Thyroid gland (tissue), 4 donors: ENCODE measurements around the gene HK2.

Experiments
- POLR2A ChIP-seq, 2 donors: fragments of 450-650 bp; IDR thresholded peaks; one replicate each; pipeline ENCODE4 v1.6.1; 2017; ENCODE audit warnings: antibody characterized with exemption in 2 of 2, mild to moderate bottlenecking in 2 of 2, moderate library complexity in 1 of 2
- TF ChIP-seq, protein P1 (sequence below), 6 experiments: fragments of 200-600 bp in 3 of 6; fragments of 450-650 bp in 3 of 6; sonication (generic) in 3 of 6; IDR thresholded peaks; one replicate each; pipeline ENCODE4 v1.5.1; 2016 to 2019; ENCODE audit warnings: antibody characterized with exemption in 6 of 6, mild to moderate bottlenecking in 2 of 6, inconsistent platforms in 1 of 6, moderate library complexity in 1 of 6

GRCh38 chr2:74924463-74925265 is 90.7 kb downstream of the HK2 start:
- TF ChIP-seq, protein P1, sequence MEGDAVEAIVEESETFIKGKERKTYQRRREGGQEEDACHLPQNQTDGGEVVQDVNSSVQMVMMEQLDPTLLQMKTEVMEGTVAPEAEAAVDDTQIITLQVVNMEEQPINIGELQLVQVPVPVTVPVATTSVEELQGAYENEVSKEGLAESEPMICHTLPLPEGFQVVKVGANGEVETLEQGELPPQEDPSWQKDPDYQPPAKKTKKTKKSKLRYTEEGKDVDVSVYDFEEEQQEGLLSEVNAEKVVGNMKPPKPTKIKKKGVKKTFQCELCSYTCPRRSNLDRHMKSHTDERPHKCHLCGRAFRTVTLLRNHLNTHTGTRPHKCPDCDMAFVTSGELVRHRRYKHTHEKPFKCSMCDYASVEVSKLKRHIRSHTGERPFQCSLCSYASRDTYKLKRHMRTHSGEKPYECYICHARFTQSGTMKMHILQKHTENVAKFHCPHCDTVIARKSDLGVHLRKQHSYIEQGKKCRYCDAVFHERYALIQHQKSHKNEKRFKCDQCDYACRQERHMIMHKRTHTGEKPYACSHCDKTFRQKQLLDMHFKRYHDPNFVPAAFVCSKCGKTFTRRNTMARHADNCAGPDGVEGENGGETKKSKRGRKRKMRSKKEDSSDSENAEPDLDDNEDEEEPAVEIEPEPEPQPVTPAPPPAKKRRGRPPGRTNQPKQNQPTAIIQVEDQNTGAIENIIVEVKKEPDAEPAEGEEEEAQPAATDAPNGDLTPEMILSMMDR (IDR thresholded peaks at IDR 0.05) = no peak
- TF ChIP-seq POLR2A (IDR thresholded peaks at IDR 0.05) = no peak
